ENCODE measurements around the gene ATXN2L.

ATXN2L gene

DNA sequence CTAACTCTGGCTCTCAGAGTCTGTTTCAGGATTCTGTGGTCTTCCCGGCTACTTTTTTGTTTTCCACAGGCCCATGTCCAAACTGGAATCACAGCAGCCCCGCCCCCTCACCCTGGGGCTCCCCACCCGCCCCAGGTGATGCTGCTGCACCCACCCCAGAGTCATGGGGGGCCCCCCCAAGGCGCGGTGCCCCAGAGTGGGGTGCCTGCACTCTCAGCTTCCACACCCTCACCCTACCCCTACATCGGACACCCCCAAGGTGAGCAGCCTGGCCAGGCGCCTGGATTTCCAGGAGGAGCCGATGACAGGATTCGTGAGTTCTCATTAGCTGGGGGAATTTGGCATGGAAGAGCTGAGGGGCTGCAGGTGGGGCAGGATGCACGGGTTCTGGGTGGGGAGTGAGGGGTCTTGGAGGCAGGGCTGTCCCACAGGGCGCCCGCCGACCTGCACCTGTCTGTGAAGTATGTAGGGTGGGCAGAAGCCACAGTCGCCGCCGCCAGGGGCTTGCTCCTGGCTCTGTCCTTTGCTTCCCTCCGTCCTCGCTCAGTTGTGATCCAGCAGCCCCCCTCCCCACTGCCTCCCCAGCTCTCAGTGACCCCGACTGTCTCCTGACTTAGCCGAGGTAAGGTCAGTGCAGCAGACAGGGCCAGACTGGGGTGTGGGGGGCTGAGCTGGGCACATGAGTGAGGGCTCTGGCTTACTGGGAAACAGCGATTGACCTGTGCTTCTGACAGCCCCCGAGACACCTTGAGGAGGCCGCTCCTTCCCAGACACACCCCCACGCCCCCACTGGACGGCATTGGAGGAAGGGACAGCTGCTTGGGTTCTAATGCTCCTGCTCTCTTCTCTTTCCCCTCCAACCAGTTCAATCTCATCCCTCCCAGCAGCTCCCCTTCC is 13.3 kb downstream of the ATXN2L start:
- DNase-seq (ENCODE audit: low read depth in 3 of 3) = no peak

DNA sequence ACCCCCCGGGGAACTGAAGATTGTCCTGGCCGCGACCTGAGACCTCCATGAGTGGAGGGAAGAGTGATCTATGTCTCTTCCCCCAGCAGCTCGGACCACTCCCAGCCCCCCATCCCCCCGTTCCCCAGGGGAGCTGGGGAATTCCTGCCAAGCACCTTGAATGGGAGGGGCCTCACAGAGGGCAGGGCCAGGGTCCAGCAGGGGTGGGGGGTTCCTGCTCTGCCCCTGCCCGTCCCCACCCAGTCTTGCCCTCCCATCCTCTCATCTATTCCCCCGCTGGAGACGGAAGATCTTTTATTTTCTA is 13.9 kb downstream of the ATXN2L start:
- DNase-seq (ENCODE audit: low read depth in 3 of 3) = no peak

DNA sequence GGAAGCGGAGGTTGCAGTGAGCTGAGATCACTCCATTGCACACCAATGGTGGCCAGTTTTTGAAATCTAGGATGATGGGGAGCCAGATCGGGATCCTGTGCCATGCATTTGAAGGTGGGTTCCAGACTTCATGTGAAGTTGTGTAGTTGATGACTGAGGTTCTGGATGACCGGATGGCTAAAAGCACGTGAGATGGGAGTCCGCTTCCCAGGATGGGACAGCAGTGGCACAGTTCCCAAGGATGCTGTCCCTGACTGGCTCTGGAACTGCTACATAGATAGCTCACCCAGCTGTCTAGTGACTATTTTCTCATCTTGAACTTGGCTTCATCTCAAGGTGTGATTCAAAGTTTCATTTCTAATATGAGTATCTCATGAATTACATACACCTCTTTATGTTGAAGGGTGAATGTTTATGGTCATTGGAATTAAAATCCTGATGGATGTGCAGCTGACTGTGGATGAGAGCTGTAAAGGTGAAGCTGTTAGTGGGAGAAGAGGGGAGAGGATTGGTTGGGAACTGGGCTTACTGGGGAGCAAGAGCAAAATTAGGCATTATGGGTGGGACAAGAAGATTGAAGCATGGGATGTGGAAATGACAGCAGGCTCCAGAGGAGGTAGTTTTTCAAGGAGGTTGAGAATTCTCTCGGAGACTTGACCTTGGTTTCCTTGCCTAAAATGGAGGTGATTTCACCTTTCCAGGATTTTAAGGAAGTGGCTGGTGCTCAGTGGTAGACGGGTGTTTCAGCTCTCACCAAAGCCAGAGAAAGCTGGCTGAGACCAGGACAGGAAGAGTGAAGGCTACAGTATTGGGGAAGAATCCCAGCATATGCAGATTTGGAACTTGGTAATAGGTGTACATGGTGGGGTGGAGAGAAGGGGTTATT is 15.1 kb downstream of the ATXN2L start:
- DNase-seq (ENCODE audit: low read depth in 3 of 3) = no peak

DNA sequence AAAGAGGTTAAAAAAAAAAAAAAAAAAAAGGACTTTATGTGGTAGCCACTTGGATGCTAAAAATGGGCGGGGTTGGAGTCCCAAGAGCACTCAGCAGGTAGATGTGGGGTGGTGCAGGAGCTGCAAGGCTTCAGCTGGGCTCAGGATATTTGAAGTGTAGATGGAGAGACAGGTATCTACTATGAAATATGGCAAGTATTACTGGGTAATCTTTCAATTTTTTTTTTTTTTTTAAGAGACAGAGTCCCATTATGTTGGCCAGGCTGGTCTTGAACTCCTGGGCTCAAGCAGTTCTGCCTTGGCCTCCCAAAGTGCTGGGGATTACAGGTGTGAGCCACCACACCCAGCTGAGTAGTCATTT is 15.7 kb downstream of the ATXN2L start:
- DNase-seq (ENCODE audit: low read depth in 3 of 3) = no peak

DNA sequence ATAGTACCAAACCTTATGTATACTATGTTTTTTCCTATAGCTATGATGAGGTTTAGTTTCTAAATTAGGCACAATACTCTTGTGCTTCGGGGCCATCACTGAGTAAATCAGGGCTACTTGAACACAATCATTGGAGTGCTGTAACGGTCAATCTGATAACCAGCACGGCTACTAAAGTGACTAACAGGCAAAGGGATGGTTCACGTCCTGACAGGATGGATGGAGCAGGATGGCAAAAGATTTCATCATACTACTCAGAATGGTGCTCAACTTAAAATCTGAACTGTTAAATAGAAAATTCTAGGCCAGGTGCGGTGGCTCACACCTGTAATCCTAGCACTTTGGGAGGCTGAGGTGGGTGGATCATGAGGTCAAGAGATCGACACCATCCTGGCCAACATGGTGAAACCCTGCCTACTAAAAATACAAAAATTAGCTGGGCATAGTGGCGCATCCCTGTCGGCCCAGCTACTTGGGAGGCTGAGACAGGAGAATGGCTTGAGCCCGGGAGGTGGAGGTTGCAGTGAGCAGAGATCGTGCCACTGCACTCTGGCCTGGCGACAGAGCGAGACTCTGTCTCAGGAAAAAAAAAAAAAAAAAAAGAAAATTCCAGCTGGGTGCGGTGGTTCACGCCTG is 16.3 kb downstream of the ATXN2L start:
- DNase-seq (ENCODE audit: low read depth in 3 of 3) = no peak

DNA sequence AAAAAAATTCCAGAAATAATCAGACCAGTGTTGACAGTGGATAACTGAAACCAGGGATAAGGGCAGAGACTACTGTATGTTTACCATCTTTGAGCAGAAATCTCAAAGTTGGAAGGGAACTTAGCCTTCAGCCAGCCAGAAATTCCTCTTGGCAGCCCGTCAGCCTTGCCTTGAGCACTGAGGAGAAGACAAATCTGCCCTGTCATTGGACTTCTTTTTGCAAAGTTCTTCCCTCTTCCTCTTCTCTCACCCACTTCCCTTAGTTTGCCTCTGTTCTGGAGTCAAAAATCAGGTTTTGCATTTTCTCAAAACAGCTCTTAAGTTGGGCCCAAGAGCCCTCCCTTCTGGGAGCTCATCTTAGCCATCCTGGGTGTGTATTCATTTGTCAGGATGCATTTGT is 17.1 kb downstream of the ATXN2L start:
- DNase-seq (ENCODE audit: low read depth in 3 of 3) = no peak

DNA sequence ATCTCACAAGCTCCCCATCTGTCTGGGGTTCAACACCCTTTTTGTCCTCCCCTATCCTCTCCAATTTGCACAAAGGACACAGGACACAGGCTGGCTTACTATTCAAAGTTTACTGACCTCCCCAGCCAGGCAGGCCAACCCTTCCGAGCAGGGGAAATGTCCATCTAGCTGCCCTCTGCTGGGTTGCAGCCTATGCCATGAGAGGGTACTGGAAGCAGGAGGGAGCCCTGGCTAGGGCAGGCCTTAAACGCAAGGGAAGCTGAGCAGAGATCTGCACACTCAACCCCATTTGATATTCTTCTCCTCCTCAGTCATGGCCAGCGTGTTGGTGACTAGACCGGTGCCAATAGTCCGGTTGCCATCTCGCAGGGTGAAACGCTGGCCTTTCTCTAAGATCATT is 19.9 kb downstream of the ATXN2L start:
- no peak for DNase-seq (ENCODE audit: low read depth in 3 of 3)

DNA sequence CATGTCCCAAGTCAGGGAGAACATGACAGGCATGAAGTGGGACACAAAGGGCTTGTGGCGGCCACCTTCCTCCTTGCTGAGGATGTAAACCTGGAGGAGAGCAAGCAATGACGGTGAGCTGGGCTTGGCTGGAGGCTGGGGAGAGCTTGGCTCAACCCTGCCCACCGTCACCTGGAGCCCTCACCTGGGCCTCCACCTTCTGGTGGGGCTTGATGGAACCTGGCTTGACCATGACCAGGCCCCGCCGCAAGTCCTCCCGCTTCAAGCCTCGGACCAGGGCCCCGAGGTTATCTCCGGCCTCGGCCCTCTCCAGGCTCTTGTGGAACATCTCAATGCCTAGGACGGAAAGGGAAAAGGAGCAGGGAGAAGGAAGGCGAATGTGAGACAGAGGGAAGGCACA is 21.0 kb downstream of the ATXN2L start:
- no peak for DNase-seq (ENCODE audit: low read depth in 3 of 3)

DNA sequence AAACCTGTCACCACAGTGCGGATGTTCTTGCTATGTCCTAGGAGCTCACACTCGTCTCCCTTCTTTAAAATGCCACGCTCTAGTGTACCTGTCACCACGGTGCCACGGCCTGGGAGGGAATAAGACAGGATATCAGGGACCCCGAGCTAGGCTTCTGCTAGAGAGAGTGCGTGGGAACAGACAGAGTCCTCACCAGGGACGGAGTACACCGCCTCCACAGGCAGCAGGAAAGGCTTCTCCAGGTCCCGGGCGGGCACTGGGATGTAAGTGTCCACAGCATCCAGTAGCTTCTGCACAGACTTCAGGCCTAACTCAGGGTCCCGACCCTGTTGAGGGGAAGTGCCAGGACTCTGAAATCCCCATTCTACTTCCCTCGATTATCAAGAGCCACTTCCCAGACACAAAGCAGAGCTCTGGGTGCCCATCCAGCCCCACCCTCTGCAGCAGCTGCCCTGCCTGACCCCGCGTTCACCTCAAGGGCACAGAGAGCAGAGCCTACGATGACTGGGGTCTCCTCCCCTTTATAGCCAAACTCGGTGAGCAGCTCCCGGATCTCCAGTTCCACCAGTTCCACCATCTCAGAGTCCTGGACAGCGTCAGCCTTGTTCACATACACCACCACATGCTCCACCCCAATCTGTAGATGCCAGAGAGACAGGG is 21.6 kb downstream of the ATXN2L start:
- no peak for DNase-seq (ENCODE audit: low read depth in 3 of 3)

DNA sequence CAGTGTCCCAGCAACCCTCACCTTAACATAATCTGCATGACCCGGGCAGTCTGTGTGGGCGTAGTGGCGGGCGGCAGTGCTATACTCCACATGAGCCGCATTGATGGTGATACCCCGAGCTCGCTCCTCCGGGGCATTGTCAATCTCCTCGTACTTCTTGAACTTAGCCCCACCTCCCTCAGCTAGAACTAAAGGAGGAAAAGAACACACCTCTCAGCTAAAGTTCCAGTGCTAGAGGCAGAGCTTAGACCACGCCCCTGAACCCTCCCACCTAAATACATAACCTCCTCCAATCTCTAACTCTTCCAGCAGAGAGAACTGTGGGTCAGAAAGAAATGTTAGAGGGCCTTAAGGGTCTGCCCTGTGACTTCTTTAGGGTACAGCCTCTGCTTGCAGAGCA is 22.5 kb downstream of the ATXN2L start:
- peak in 2 of 3 experiments; percentile 13 to 18 for DNase-seq (ENCODE audit: low read depth in 3 of 3)

DNA sequence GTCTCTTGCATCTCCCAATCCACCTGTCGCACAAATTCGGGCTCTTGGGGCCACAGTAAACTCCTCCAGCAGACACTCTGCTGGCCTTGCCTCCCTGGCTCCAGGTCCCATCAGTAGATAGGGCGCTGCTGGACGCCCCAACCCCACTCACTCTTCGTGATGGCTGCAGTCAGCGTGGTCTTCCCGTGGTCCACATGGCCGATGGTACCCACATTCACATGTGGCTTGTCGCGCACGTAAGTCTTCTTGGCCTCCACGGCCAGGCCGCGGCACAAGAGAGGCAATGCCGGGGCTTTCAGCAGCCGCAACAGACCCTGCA is 22.9 kb downstream of the ATXN2L start:
- DNase-seq (ENCODE audit: low read depth in 3 of 3) = peak in 1 of 3 experiments; percentile 27

DNA sequence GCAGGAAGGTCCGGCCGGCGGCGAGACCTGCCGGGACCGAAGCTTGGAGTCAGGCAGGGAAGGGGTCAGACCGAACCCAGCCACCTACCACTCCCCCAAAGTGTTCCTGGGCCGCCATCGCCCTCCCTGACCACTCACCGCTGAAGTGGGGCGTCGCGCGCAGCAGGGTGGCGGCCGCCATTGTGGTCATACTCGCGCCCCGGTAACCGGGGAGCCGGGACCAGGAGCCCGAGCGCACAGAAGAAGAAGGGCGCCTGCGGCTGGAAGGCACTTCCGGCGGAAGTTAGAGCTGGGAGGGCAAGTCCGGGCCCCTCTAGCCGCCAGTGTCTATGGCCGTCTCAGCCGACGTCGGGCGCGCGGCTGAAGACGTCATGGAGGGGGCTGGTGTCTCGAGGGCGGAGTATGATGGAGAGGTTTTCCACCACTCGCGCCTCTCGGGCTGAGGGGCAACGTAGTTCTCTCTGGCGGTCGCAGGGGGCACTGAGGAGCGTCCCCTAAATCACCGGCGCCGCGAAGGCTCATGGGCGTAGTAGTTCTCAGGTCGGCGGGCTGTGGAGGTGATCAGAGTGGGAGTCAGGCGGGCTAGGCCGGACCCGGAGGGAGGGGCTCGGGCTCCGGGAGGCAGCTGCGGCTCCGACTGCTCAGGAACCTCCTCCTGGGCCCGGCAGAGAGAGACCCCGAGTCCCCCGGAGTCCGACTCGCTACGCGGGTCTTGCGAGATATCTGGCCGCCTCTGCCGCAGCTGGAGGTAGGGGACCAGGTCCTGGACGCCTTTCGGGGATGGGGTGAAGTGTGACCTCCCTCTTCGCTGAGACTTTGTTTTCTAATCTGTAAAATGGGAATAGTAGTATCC is 23.5 kb downstream of the ATXN2L start, which contains the start of gene TUFM:
Gene TUFM (minus strand): TSS at position 269 of the 853 bp plus-strand sequence. CDS start 79 bp downstream, at position 190.
- DNase-seq (ENCODE audit: low read depth in 3 of 3) = peak; percentile 92 to 97 (median 96)

DNA sequence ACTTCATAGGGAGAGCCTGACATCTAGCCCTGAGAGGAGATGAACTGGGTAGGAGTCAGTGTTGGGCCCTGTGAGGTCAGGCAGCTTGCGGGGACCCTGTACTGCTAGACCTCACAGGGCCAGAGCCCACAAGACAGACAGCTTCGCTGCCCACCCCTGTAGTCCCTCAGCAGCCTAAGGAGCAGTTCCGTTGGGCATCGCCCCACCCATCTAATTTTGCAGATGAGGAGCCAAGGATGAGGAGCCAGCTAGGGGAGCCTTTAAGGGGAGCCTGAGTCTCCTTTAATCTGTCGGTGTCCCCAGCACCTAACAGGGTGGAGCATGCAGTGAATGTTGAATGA is 24.1 kb downstream of the ATXN2L start:
- DNase-seq (ENCODE audit: low read depth in 3 of 3) = no peak

DNA sequence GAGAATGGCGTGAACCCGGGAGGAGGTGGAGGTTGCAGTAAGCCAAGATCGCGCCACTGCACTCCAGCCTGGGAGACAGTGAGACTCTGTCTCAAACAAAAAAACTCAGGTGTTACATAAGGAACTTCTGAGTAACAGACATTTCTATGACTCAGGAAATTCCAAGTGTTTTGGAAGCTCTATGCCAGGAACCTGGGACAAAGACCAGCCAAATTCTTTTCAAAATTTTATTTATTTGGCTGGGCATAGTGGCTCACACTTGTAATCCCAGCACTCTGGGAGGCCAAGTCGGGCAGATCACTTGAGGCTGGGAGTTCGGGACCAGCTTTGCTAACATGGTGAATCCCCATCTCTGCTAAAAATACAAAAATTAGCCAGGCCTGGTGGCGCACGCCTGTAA is 35.6 kb downstream of the ATXN2L start:
- DNase-seq (ENCODE audit: low read depth in 3 of 3) = no peak

DNA sequence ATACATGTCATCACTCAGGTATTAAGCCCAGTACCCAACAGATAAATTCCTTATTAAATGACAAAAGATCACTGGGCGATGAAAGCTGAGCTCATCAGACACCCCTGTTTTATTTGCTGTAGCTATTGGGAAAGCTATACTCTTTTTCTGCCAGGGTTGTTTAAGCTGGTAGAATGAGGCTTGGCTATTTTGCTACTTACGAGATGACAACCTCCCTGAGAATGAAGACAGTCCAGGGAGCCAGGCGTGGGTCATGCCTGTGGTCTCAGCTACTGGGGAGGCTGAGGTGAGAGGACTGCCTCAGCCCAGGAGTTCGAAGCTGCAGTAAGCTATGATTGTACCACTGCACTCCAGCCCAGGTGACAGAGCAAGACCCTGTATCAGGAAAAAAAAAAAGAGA is 36.5 kb downstream of the ATXN2L start:
- no peak for DNase-seq (ENCODE audit: low read depth in 3 of 3)

DNA sequence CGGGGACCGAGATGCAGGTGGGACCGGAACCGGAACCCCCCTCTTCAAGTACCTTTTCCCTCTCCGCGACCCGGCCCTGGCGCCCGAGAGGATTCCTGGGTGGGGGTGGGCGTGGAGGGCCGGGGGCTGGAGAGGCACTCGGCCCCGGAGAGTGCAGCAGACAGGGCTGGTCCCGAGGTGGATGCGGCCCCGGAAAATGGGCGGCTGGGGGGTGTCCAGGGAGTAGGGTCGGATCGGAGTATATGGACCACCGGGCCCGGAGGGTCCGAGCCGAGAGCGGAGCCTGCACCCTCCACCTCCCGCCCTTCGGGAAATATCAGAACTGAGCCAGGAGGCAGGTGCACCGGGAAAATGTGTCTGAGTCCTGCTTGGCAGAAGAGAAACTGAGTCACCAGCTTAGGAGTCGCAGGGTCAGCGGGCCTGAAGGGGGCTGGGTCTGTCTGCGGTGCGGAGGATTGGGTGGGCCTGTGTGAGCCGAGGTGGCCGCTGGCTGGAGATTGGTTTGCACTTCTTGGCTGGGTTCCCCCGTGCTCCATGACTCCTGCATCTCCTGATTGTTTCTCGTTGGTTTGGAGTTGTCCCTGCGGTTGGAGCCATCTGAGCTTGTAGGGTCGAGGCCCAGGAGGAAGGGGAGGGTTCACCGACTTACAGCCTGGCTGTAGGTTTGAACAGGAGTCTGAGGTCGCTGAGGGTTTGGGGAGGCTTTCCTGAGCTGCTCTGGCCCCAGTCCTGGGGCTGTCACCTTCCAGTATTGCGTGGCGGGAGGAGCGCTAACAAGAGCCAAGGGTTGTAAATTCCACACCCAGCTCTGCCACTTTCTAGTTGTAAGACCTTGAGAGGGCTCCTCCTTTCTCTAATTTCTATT is 41.4 kb downstream of the ATXN2L start:
- DNase-seq (ENCODE audit: low read depth in 3 of 3) = no peak

DNA sequence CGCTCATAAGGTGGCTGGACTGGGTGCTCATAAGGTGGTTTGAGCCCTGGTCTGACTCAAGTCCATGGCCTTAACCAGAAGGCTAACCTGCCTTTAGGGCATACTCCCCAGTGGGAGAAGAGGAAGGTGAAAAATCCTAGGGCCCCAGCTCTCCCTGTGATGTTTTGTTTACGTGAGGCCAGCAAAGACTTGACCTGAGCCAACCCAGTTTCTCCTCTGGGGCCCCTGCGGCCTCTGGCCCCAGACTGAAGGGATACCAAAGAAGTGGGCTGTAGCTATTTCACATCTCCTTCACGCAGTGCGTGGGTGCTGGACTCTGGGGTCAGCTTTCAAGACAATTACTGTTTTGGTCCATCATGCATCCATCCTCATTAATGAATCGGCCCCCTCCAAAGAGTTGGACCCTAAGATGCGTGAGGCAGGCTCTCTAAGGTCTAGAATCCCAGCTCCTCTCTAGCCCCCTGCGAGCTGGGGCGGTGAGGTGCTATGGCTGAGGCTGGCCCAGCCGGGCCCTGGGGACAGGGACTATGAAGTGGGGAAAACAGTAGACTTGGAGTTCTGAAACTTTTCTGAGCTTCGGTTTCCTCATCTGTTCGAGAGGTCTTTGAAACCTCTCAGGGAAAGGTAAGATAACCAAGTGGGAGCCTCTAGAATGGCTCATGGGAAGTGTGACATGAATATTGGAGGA is 42.3 kb downstream of the ATXN2L start:
- DNase-seq (ENCODE audit: low read depth in 3 of 3) = no peak

DNA sequence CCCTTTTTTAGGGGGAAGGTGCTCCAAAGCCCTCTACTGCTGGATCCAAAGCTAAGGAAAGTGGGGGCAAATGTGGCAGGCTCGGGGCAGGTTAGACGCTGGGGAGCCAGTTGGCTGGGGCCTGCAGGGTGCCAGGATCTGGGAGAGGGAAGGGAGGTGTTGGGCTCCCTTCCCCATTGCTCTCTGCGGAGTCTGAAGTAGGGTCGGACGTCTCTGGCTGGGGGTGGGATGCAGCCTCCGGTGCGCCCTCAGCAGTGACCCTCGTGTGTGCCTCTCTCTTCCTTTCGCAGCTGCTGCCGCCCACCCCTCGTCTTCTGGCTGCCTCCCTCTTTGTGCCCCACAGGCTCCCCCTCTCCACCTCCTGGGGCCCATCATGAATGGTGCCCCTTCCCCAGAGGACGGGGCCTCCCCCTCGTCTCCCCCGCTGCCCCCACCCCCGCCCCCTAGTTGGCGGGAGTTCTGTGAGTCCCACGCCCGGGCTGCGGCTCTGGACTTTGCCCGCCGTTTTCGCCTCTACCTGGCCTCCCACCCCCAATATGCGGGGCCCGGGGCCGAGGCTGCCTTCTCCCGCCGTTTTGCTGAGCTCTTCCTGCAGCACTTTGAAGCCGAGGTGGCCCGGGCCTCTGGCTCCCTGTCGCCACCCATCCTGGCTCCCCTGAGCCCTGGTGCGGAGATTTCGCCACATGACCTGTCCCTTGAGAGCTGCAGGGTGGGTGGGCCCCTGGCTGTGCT is 43.1 kb downstream of the ATXN2L start:
- no peak for DNase-seq (ENCODE audit: low read depth in 3 of 3)

DNA sequence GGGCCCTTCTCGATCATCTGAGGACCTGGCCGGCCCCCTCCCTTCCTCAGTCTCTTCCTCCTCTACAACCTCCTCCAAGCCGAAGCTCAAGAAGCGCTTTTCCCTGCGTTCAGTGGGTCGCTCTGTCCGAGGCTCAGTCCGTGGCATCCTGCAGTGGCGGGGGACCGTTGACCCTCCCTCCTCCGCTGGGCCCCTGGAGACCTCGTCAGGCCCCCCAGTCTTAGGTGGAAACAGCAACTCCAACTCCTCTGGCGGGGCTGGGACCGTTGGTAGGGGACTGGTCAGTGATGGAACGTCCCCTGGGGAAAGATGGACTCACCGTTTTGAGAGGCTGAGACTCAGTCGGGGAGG is 43.6 kb downstream of the ATXN2L start:
- DNase-seq (ENCODE audit: low read depth in 3 of 3) = no peak
